ENCODE results near the gene SPATA45.
"Not testable (repeated sequence)": the region's sequence is repeated elsewhere in the genome, so short reads cannot be mapped to it uniquely, and the experiment has no call there.

SPATA45 gene

GRCh38 chr1:212847549-212847948, at the start of gene SPATA45:
Gene SPATA45, minus strand, starts transcription at chr1:212847649. Its CDS starts 11,500 bp downstream, at chr1:212836149.
- DNase-seq: no peak

DNA sequence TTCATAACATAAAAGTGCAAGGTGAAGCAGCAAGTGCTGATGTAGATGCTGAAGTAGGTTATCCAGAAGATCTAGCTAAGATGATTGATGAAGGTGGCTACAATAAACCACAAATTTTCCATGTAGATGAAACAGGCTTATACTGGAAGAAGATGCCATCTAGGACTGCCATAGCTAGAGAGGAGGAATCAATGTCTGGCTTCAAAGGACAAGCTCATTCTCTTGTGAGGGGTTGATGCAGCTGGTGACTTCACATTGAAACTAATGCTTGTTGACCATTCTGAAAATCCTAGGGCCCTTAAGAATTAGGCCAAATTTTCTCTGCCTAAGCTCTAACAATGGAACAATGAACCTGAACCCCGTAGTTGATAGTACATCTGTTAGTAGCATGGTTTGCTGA, 44.7 kb upstream of the SPATA45 start:
- DNase-seq: no peak

DNA sequence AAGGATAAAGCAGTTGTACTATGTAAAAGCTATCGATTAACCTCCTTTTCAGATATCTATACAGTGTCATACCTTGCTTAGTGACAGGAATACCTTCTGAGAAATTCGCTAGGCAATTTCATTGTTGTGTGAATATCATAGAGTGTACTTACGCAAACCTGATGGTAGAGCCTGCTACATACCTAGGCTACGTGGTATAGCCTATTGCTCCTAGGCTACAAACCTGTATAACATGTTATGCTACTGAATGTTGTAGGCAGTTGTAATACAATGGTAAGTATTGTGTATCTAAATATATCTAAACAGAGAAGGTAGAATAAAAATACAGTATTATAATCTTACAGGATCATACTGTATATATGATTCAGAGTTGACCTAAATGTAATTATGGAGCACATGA, 37.1 kb upstream of the SPATA45 start:
- DNase-seq: no peak

DNA sequence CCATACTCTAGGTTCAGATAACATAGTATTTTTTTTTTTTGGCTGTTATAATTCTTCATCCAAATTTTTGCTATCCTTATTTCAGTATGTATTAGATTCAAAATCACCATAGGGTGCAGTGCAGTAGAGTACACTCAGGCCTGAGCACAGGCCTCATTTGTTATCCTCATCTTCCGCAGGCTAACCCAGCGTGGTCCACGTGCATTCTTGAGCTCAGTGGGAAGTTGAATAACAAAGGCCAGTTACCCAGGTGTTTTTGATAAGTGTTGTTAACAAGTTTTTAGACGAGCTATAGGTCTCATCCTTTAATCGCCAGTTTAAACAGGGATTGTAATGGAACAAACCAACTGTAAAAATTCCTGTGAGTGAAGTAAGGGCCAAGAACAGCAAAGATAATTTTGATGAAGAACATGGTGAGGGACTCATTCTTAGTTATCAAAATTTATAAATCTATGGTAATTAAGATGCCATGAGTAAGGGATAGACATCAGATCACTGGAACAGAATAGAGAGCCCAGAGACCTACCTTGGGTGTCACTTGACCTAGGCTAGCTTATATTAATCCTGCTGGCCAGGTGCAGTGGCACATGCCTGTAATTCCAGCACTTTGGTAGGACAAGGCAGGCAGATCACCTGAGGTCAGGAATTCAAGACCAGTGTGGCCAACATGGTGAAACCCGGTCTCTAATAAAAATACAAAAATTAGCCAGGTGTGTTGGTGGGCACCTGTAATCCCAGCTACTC, 32.7 kb upstream of the SPATA45 start:
- DNase-seq: no peak

DNA sequence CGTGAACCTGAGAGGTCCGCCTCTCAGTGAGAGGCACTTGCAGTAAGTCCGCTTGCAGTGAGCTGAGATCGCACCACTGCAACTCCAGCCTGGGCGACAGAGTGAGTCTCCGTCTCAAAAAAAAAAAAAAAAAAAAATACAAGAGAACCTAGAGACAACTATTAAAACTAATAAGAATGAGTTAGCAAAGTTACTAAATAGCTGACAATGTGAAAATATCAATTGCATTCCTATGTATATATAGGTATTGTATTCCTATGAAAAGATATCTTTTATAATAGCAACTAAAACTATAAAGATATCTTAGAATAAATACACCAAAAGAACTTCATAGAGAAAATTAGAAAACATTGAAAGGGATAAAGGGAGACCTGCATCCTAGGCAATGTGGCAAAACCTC, 31.0 kb upstream of the SPATA45 start:
- no peak for DNase-seq

DNA sequence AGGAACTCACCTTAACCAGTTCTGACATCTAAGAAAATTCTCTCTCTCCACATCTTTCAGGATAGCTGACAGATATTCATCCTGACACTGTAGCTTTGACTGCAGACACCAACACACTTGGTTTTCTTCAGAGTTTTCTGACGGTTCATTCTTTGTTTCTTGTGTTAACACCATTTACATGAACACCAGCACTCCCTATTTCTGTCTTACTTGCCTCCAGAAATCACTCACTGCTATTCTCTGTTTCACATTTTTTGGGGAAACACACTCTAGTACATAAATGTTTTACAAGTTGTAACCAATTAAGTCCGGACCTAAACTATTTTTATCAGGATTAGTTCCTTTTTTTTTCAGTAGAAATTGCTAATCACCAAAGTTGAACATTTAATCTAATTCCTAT, 26.1 kb upstream of the SPATA45 start:
- no peak for DNase-seq

DNA sequence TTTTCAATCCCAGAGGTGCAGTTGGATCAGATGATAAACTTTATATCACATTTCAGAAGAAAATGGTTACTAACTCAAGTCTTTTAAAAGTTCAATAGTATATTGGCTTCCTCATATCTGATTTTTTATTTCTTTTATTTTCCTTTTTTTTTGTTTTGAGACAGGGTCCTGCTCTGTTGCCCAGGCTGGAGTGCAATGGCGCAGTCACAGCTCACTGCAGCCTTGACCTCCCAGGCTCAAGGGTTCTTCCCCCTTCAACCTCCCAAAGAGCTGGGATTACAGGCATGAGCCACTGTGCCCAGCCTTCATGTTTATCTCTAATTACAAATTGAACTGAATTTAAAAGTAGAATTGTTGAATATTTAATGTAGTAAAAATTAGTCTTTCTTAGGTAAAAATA, 24.5 kb upstream of the SPATA45 start:
- DNase-seq: no peak

- no peak for DNase-seq
Observed at GRCh38 chr1:212867192-212867591, 19.7 kb upstream of the SPATA45 start.

DNA sequence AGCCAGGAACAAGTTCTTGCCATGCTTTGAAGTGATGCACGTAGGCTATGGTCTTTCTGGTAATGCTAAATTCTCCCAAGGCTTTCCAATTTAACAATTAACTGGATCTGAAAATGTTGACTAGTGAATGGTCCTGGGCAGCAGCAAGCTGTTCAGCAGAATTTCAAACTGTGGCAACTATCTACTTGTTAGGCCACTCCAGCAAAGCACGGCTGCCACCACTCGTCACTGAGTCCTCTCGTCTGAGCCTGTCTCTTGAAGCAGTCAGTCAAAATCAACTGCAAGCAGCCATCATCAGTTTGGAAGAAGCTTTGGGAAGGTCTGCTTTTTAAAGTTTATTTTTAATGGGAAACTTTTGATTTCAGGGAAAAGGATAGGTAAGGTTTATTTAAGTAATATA, 16.8 kb upstream of the SPATA45 start:
- no peak for DNase-seq

DNA sequence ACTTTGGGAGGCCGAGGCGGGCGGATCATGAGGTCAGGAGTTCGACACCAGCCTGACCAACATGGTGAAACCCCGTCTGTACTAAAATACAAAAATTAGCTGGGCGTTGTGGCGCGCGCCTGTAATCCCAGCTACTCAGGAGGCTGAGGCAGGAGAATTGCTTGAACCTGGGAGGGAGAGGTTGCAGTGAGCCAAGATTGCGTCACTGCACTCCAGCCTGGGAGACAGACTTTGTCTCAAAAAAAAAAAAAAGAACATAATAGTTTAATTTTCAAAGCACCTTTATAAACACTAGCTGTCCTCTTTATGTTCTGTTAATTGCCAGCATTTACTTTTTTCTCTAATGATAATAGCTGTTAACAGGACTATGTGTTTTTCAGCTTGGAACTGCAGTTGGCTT, 15.9 kb upstream of the SPATA45 start:
- DNase-seq: not testable (repeated sequence)

- no peak for DNase-seq
Observed at GRCh38 chr1:212862111-212862690, 14.8 kb upstream of the SPATA45 start.

DNA sequence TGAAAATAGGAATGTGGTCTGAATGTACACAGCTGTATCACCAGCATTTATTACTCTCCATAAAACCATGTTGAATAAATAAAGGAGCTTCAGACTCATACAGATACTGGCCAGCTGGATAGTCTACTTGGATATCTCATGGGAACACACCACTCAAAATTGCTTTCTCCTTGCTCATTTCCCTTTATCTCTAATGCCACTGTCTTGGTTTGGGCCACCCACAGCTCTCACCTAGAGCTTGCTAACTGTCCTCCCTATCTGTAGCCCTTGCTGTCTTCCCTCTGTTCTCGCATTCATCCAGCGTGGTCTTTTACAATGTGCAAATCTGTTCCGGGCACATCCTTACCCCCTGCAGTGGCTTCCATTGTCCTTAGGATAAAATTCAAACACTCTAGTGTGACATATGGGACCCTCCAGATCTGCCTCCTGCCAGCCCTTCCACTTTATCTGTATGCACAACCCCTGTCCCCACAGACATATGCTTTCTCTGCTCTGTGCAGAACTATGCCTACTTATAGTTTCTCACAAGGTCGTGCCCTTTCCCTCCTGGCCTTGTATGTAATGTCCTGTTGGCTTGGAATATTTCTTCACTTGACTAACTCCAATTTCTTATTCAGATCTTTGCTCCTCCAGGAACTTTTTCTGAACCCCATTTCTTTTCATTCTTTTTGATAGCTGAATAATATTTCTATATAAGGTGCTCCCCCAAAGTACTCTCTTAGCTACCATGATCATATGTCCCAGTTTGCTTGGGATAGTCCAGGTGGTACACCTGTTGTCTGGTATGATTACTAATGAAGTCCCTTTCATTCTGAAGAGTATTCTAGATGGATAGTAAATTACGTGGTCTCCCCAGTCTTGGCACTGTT, 13.5 kb upstream of the SPATA45 start:
- DNase-seq: no peak

- peak in 1 of 2 experiments; percentile 23 for DNase-seq
Observed at GRCh38 chr1:212858461-212859265, 11.2 kb upstream of the SPATA45 start.

DNA sequence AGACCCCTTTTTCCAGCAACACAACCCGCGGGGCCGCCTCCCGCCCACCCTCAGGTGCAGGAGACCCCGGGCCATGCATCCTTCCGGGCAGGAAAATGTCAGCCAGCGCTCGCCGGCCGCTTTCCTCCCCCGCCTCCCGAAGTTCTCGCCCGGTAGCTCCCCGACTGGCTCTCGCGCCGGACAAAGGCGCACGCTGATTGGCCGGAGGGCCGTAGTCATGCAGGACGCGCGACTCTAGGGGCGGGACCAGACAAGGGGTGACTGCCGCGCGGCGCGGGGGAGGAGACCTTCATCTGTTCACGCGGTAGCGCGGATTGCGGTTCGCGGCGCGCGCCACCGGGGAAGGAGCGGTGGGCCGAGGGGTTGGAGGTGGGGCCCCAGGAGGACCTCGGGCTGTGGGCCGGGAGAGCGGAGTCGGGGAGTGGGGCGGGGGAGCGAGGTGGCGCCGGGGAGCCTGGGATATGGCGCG, 10.6 kb upstream of the SPATA45 start, which contains the start of gene FLVCR1:
TSS of gene FLVCR1 (plus strand) at position 284 of the 469 bp plus-strand sequence. CDS start at position 462, 178 bp downstream.
- peak; percentile 94 to 98 for DNase-seq

DNA sequence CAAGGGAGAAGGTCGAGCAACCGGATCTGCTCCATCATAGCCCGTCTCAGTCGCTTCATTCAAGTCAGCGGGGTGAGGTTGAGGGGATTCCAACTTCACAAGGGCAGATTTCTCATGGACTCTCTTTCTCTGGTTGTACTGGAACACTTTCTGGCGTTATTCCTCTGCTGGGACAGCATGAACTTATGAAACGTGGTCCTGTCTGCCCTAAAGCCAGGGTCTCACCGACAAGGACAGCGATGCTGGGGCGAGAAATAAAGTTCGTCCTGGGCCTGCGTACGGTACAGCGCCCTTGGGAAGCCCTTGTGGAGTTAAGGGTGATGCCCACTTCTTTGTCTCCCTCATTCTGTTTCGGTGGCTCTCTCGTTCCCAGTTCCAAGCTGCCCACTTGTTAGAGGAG, 9.3 kb upstream of the SPATA45 start:
- no peak for DNase-seq

GRCh38 chr1:212853658-212854057, 6.2 kb upstream of the SPATA45 start:
- DNase-seq: no peak

GRCh38 chr1:212852105-212852688, 4.7 kb upstream of the SPATA45 start:
- no peak for DNase-seq

GRCh38 chr1:212844521-212844920, 2.9 kb downstream of the SPATA45 start:
- DNase-seq: not testable (repeated sequence)

DNA sequence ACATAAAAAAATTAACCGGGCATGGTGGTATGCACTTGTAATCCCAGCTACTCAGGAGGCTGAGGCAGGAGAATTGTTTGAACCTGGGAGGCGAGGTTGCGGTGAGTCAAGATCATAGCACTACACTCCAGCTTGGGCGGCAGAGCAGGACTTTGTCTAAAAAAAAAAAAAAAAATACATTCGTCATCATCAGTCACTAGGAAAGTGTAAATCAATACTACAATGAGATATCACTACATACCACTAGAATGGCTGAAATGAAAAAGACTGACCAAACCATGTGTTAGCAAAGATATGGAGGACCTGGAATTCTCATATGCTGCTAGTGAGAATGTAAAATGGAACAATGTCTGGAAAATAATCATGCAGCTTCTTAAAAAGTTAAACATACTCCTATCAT, 9.3 kb downstream of the SPATA45 start:
- no peak for DNase-seq

DNA sequence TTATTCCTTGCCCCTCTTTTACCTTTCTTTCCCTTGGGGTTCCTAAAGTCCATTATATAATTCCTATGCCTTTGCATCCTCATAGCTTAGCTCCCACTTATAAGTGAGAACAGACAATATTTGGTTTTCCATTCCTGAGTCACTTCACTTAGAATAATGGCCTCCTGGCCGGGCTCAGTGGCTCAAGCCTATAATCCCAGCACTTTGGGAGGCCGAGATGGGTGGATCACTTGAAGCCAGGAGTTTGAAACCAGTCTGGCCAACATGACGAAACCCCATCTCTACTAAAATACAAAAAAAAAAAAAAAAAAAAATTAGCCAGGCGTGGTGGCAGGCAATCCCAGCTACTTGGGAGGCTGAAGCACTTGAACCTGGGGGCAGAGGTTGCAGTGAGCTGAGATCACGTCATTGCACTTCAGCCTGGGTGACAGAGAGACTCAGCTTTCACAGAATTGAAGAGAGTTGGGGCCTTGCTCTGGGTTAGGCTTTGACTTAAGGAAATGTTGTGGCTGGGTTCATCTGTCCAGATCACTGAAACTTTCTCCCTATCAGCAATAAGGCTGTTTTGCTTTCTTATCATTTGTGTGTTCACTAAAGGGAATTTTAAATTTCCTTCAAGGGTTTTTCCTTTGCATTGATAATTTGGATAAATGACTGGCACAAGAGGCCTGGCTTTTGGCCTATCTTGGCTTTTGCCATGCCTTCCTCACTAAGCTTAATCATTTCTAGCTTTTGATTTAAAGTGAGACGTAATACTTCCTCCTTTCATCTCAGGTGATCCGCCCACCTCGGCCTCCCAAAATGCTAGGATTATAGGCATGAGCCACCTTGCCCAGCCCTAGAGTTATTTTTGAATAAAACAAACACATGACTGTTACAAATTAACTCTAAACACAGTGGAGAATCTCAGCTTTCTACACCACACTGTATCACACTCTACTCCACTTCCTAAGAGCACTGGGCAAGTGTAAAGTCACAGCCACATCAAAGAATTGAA, 13.9 kb downstream of the SPATA45 start:
- DNase-seq: not testable (repeated sequence)

- no peak for DNase-seq
Observed at GRCh38 chr1:212828395-212828794, 19.1 kb downstream of the SPATA45 start.
